Skeletal muscle tissue (tissue), 4 donors: ENCODE measurements around the gene GZMH. TPM values are rescaled to one million over a fixed set of nuclear protein-coding genes. Genes with fewer than 3 reads are reported as not detected.

Experiments used
- H3K27ac ChIP-seq: one replicate; pipeline ENCODE4 v1.7.0; 2013; ENCODE audit warnings: mild to moderate bottlenecking, low read depth, low read length, inconsistent platforms
- H3K27me3 ChIP-seq, 3 donors: one replicate each; pipeline ENCODE4 v1.7.0; 2013; ENCODE audit warnings: low read length in 3 of 3; ENCODE audit not compliant: control insufficient read depth in 3 of 3, insufficient read depth in 3 of 3
- H3K36me3 ChIP-seq, 3 donors: one replicate each; pipeline ENCODE4 v1.7.0; 2013; ENCODE audit warnings: low read length in 3 of 3; ENCODE audit not compliant: control insufficient read depth in 3 of 3, insufficient read depth in 3 of 3
- H3K4me1 ChIP-seq, 3 donors: one replicate each; pipeline ENCODE4 v1.7.0; 2013; ENCODE audit warnings: low read length in 3 of 3, mild to moderate bottlenecking in 3 of 3; ENCODE audit not compliant: control insufficient read depth in 3 of 3, insufficient read depth in 3 of 3
- H3K4me3 ChIP-seq, 3 donors: one replicate each; pipeline ENCODE4 v1.7.0; 2013; ENCODE audit warnings: low read length in 3 of 3
- H3K9ac ChIP-seq, 3 donors: one replicate each; pipeline ENCODE4 v1.7.0; 2013; ENCODE audit warnings: low read length in 3 of 3, mild to moderate bottlenecking in 3 of 3, moderate library complexity in 2 of 3, low read depth in 1 of 3
- H3K9me3 ChIP-seq, 3 donors: one replicate each; pipeline ENCODE4 v1.7.0; 2013; ENCODE audit warnings: low read length in 3 of 3; ENCODE audit not compliant: control insufficient read depth in 3 of 3
- total RNA-seq: library from RNA; depleted of rRNA; stranded (reverse); fragments of >200 nt; gene quantifications from one replicate; pipeline ENCODE4 v1.2.3, GENCODE V29; 2014
- donor health status: Osteomylitis.

Gene GZMH
- total RNA-seq, 1 donor from 2014 or later: not detected

- Histone ChIP-seq H3K27me3 (no peaks in the 10 kb centered on the region), H3K36me3 (no peaks in the 10 kb centered on the region)
Observed at GRCh38 chr14:24630087-24630871, 20.8 kb upstream of the GZMH start.

GRCh38 chr14:24629521-24629920 lies 20.0 kb upstream of the GZMH start:
- Histone ChIP-seq H3K36me3 (no peaks in the 10 kb centered on the region), H3K4me1 (no peaks in the 10 kb centered on the region), H3K27ac (no peak overlapping the region), H3K4me3 (no peak overlapping the region), H3K9ac (no peak overlapping the region), H3K9me3 (peaks cover 0 to 5% (median 0%) of the 10 kb centered on the region in 3 donors), H3K27me3 (no peaks in the 10 kb centered on the region)

More at GRCh38 chr14:24630087-24630871, 20.8 kb upstream of the GZMH start:
- Histone ChIP-seq H3K9me3 (peaks cover 0 to 5% (median 0%) of the 10 kb centered on the region in 3 donors), H3K4me1 (no peaks in the 10 kb centered on the region), H3K27ac (no peak overlapping the region), H3K9ac (no peak overlapping the region), H3K4me3 (no peak overlapping the region)

- no peaks in the 10 kb centered on the region for H3K36me3 ChIP-seq
- H3K9ac ChIP-seq: no peak overlapping the region
- H3K27ac ChIP-seq: no peak overlapping the region
- no peaks in the 10 kb centered on the region for H3K9me3 ChIP-seq
- H3K27me3 ChIP-seq: no peaks in the 10 kb centered on the region
- H3K4me3 ChIP-seq: no peak overlapping the region
- H3K4me1 ChIP-seq: no peaks in the 10 kb centered on the region
Observed at GRCh38 chr14:24613747-24614146, 4.3 kb upstream of the GZMH start.

- H3K9ac ChIP-seq: no peak overlapping the region
- H3K4me1 ChIP-seq: no peaks in the 10 kb centered on the region
- H3K9me3 ChIP-seq: no peaks in the 10 kb centered on the region
- H3K27ac ChIP-seq: no peak overlapping the region
- H3K27me3 ChIP-seq: no peaks in the 10 kb centered on the region
- H3K4me3 ChIP-seq: no peak overlapping the region
- no peaks in the 10 kb centered on the region for H3K36me3 ChIP-seq
Observed at GRCh38 chr14:24613241-24613640, 3.8 kb upstream of the GZMH start.

- Histone ChIP-seq H3K27ac (no peak overlapping the region), H3K4me3 (no peak overlapping the region), H3K36me3 (no peaks in the 10 kb centered on the region), H3K9ac (no peak overlapping the region), H3K9me3 (no peaks in the 10 kb centered on the region), H3K4me1 (no peaks in the 10 kb centered on the region), H3K27me3 (no peaks in the 10 kb centered on the region)
Observed at GRCh38 chr14:24612196-24612595, 2.7 kb upstream of the GZMH start.

- Histone ChIP-seq H3K36me3 (no peaks in the 10 kb centered on the region), H3K9me3 (no peaks in the 10 kb centered on the region), H3K4me1 (no peaks in the 10 kb centered on the region), H3K27me3 (no peaks in the 10 kb centered on the region), H3K27ac (no peak overlapping the region), H3K9ac (no peak overlapping the region), H3K4me3 (no peak overlapping the region)
Observed at GRCh38 chr14:24607635-24608514, 1.6 kb downstream of the GZMH start.

GRCh38 chr14:24607081-24607480 lies 2.4 kb downstream of the GZMH start:
- H3K9me3 ChIP-seq: no peaks in the 10 kb centered on the region
- no peaks in the 10 kb centered on the region for H3K36me3 ChIP-seq
- H3K4me1 ChIP-seq: no peaks in the 10 kb centered on the region
- H3K27ac ChIP-seq: no peak overlapping the region
- no peak overlapping the region for H3K9ac ChIP-seq
- H3K27me3 ChIP-seq: no peaks in the 10 kb centered on the region
- no peak overlapping the region for H3K4me3 ChIP-seq

GRCh38 chr14:24606297-24606696 lies 3.2 kb downstream of the GZMH start:
- Histone ChIP-seq H3K4me1 (no peaks in the 10 kb centered on the region), H3K27ac (no peak overlapping the region), H3K36me3 (no peaks in the 10 kb centered on the region), H3K4me3 (no peak overlapping the region), H3K9me3 (no peaks in the 10 kb centered on the region), H3K27me3 (peaks cover 0 to 2% (median 0%) of the 10 kb centered on the region in 3 donors), H3K9ac (no peak overlapping the region)

GRCh38 chr14:24605435-24606190 lies 3.9 kb downstream of the GZMH start:
- Histone ChIP-seq H3K9ac (no peak overlapping the region), H3K27me3 (peaks cover 0 to 2% (median 0%) of the 10 kb centered on the region in 3 donors), H3K4me3 (no peak overlapping the region), H3K36me3 (no peaks in the 10 kb centered on the region), H3K9me3 (peaks cover 0 to 3% (median 0%) of the 10 kb centered on the region in 3 donors), H3K27ac (no peak overlapping the region), H3K4me1 (no peaks in the 10 kb centered on the region)
